ENCODE results near the gene TAB3.

TAB3 gene

GRCh38 chrX:30889147-30890140 lies at the start of gene TAB3:
Gene TAB3 (minus strand): TSS chrX:30889254. CDS start chrX:30859588, 29,666 bp downstream.
- peak; percentile 97 for DNase-seq

GRCh38 chrX:30938295-30938694 lies 49.2 kb upstream of the TAB3 start:
- no peak for DNase-seq

- DNase-seq: no peak
These were observed 46.9 kb upstream of the TAB3 start for GRCh38 chrX:30935985-30936384.

GRCh38 chrX:30931920-30932319 lies 42.9 kb upstream of the TAB3 start:
- no peak for DNase-seq

GRCh38 chrX:30930679-30931078 lies 41.6 kb upstream of the TAB3 start:
- no peak for DNase-seq

GRCh38 chrX:30930143-30930542 lies 41.1 kb upstream of the TAB3 start:
- DNase-seq: no peak

GRCh38 chrX:30920271-30920670 lies 31.2 kb upstream of the TAB3 start:
- DNase-seq: no peak

- no peak for DNase-seq
These were observed 29.4 kb upstream of the TAB3 start for GRCh38 chrX:30918480-30918879.

GRCh38 chrX:30913492-30913891 lies 24.4 kb upstream of the TAB3 start:
- DNase-seq: no peak

GRCh38 chrX:30910124-30910860 lies 21.2 kb upstream of the TAB3 start:
- peak; percentile 0 for DNase-seq

- no peak for DNase-seq
These were observed 17.7 kb upstream of the TAB3 start for GRCh38 chrX:30906726-30907125.

GRCh38 chrX:30905321-30905720 lies 16.3 kb upstream of the TAB3 start:
- no peak for DNase-seq

GRCh38 chrX:30904632-30905031 lies 15.6 kb upstream of the TAB3 start:
- no peak for DNase-seq

GRCh38 chrX:30904186-30904585 lies 15.1 kb upstream of the TAB3 start:
- no peak for DNase-seq

GRCh38 chrX:30900227-30900626 lies 11.2 kb upstream of the TAB3 start:
- no peak for DNase-seq

- no peak for DNase-seq
These were observed 9.8 kb upstream of the TAB3 start for GRCh38 chrX:30898886-30899285.

- DNase-seq: no peak
These were observed 6.3 kb upstream of the TAB3 start for GRCh38 chrX:30895370-30895769.

- no peak for DNase-seq
These were observed 4.2 kb upstream of the TAB3 start for GRCh38 chrX:30893206-30893605.

GRCh38 chrX:30892591-30892990 lies 3.5 kb upstream of the TAB3 start:
- no peak for DNase-seq

- no peak for DNase-seq
These were observed 418 bp downstream of the TAB3 start for GRCh38 chrX:30888526-30889146.

- no peak for DNase-seq
These were observed 1.3 kb downstream of the TAB3 start for GRCh38 chrX:30887721-30888120.

GRCh38 chrX:30887288-30887687 lies 1.8 kb downstream of the TAB3 start:
- DNase-seq: no peak

GRCh38 chrX:30885136-30885535 lies 3.9 kb downstream of the TAB3 start:
- DNase-seq: no peak

- no peak for DNase-seq
These were observed 5.9 kb downstream of the TAB3 start for GRCh38 chrX:30883138-30883537.
